ENCODE data around the gene RNF151. TPM values are rescaled to one million over a fixed set of nuclear protein-coding genes. Genes with fewer than 3 reads are reported as not detected.

RNF151 gene
- total and polyA plus RNA-seq, 10 of the 15 experiments (the other 5 are each of a cell fraction or from before 2014, with no cell fraction given), result 0.17 to 0.56 TPM; not detected in 8

- no peak for TF ChIP-seq USF1 (IDR thresholded peaks at IDR 0.05; ENCODE audit: borderline replicate concordance, extremely low read length, insufficient read depth, low read depth, low read length)
- TF ChIP-seq SMAD5 (IDR thresholded peaks at IDR 0.05; ENCODE audit: low read depth), result no peak
- 0 out of 2 replicates have a peak, but pooled peaks have one; percentile 18 for TF ChIP-seq LARP7 (IDR thresholded peaks at IDR 0.05)
- no peak for TF ChIP-seq BRCA1 (IDR thresholded peaks at IDR 0.05; ENCODE audit: low read depth, low read length)
- TF ChIP-seq ZBTB40 (IDR thresholded peaks at IDR 0.05; ENCODE audit: borderline replicate concordance), result no peak
- no peak for TF ChIP-seq SREBF2 (IDR thresholded peaks at IDR 0.05; ENCODE audit: low read length)
- TF ChIP-seq MTA3 (IDR thresholded peaks at IDR 0.05; ENCODE audit: borderline replicate concordance, low read length), result no peak
- TF ChIP-seq NR2F1 (conservative IDR thresholded peaks at IDR 0.05), result peak; percentile 66; the same call in 1 of the 2 replicates
- no peak; the same call in 1 of the 2 replicates for TF ChIP-seq ZNF207 (IDR thresholded peaks at IDR 0.05; ENCODE audit: borderline replicate concordance)
- peak; percentile 40; the same call in 1 of the 2 replicates for TF ChIP-seq RB1 (IDR thresholded peaks at IDR 0.05; ENCODE audit: borderline replicate concordance)
- peak; percentile 16 for TF ChIP-seq POLR2A (IDR thresholded peaks at IDR 0.05; ENCODE audit: low read depth, low read length)
- TF ChIP-seq YBX1 (IDR thresholded peaks at IDR 0.05), result no peak
- no peak for TF ChIP-seq NFYB (IDR thresholded peaks at IDR 0.05; ENCODE audit: insufficient read depth, low read depth, low read length)
- TF ChIP-seq CTCF (IDR thresholded peaks at IDR 0.05 in 2 of 3, conservative IDR thresholded peaks at IDR 0.05 in 1 of 3; ENCODE audit: control insufficient read depth in 2 of 3, extremely low read depth in 1 of 3, insufficient read depth in 1 of 3, low read depth in 3 of 3, low read length in 3 of 3), result peak; percentile 96 to 99 (median 99); a peak in 5 of 6 replicates
- no peak for TF ChIP-seq MYB (IDR thresholded peaks at IDR 0.05; ENCODE audit: borderline replicate concordance, low read depth, low read length)
- no peak for TF ChIP-seq CBX5 (IDR thresholded peaks at IDR 0.05; ENCODE audit: low read depth)
- no peak for TF ChIP-seq IRF4 (IDR thresholded peaks at IDR 0.05; ENCODE audit: low read depth, low read length)
- peak; percentile 79; the same call in 1 of the 2 replicates for TF ChIP-seq SMARCA5 (IDR thresholded peaks at IDR 0.05)
- TF ChIP-seq RCOR1 (conservative IDR thresholded peaks at IDR 0.05; ENCODE audit: low read depth, low read length), result no peak
- TF ChIP-seq KAT2A (conservative IDR thresholded peaks at IDR 0.05; ENCODE audit: control insufficient read depth, low read depth, low read length), result no peak
- 0 out of 2 replicates have a peak, but pooled peaks have one; percentile 34 for TF ChIP-seq NBN (IDR thresholded peaks at IDR 0.05)
- TF ChIP-seq CREB1 (IDR thresholded peaks at IDR 0.05; ENCODE audit: low read depth), result no peak
- TF ChIP-seq NKRF (conservative IDR thresholded peaks at IDR 0.05), result no peak; the same call in 1 of the 2 replicates
These were observed 37.4 kb downstream of the RNF151 start (continued) for GRCh38 chr16:2003827-2004641.

Measured in GM12878 (cell line).